ENCODE data around the gene CRB3.
"Not testable (repeated sequence)": the region's sequence is repeated elsewhere in the genome, so short reads cannot be mapped to it uniquely, and the experiment has no call there.

DNA sequence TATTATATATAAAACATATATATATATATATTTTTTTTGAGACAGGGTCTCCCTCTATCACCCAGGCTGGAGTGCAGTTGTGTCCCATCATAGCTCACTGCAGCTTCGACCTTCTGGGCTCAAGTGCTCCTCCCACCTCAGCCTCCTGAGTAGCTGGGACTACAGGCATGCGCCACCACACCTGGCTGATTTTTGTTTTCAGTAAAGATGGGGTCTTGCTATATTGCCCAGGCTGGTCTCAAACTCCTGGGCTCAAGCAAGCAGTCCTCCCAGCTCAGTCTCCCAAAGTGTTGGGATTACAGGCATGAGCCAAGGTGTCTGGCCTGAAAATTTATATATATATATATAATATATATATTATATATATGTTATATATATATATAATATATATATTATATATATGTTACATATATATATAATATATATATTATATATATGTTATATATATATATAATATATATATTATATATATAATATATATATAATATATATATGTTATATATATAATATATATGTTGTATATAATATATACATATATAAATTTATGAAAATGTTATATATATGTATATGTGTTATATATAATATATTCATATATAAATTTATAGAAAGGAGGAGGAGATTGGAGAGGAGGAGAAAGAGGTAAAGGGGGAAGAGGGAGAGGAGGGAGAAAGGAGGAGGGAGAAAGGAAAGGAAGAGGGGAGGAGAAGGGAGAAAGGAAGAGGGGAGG is 35.2 kb upstream of the CRB3 start:
- not testable (repeated sequence) for TF ChIP-seq EWSR1 (IDR thresholded peaks at IDR 0.05; ENCODE audit: borderline replicate concordance, low read depth, partially characterized antibody); EZH2 (IDR thresholded peaks at IDR 0.05; ENCODE audit: borderline replicate concordance, low read depth, low read length); ZNF431 (CRISPR knock-in tag; IDR thresholded peaks at IDR 0.05); ELK1 (CRISPR knock-in tag; IDR thresholded peaks at IDR 0.05); MED1 (CRISPR knock-in tag; IDR thresholded peaks at IDR 0.05; ENCODE audit: borderline replicate concordance); MEF2A (IDR thresholded peaks at IDR 0.05; ENCODE audit: control insufficient read depth, low read depth, low read length); SIN3A (IDR thresholded peaks at IDR 0.05; ENCODE audit: borderline replicate concordance in 2 of 2, control insufficient read depth in 1 of 2, low read depth in 2 of 2, low read length in 2 of 2); SMC3 (conservative IDR thresholded peaks at IDR 0.05; ENCODE audit: insufficient read depth, low read depth, low read length); POLR2AphosphoS5 (IDR thresholded peaks at IDR 0.05; ENCODE audit: control insufficient read depth, insufficient read depth, low read depth, low read length); CBX3 (IDR thresholded peaks at IDR 0.05; ENCODE audit: borderline replicate concordance in 1 of 2, low read length in 2 of 2); GTF3C2 (IDR thresholded peaks at IDR 0.05; ENCODE audit: borderline replicate concordance, extremely low read depth, insufficient read length)
- TF ChIP-seq, protein P1, sequence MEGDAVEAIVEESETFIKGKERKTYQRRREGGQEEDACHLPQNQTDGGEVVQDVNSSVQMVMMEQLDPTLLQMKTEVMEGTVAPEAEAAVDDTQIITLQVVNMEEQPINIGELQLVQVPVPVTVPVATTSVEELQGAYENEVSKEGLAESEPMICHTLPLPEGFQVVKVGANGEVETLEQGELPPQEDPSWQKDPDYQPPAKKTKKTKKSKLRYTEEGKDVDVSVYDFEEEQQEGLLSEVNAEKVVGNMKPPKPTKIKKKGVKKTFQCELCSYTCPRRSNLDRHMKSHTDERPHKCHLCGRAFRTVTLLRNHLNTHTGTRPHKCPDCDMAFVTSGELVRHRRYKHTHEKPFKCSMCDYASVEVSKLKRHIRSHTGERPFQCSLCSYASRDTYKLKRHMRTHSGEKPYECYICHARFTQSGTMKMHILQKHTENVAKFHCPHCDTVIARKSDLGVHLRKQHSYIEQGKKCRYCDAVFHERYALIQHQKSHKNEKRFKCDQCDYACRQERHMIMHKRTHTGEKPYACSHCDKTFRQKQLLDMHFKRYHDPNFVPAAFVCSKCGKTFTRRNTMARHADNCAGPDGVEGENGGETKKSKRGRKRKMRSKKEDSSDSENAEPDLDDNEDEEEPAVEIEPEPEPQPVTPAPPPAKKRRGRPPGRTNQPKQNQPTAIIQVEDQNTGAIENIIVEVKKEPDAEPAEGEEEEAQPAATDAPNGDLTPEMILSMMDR (IDR thresholded peaks at IDR 0.05 in 2 of 3, conservative IDR thresholded peaks at IDR 0.05 in 1 of 3; ENCODE audit: insufficient read depth in 2 of 3, low read depth in 1 of 3, low read length in 3 of 3), result not testable (repeated sequence)
- TF ChIP-seq, protein P2, sequence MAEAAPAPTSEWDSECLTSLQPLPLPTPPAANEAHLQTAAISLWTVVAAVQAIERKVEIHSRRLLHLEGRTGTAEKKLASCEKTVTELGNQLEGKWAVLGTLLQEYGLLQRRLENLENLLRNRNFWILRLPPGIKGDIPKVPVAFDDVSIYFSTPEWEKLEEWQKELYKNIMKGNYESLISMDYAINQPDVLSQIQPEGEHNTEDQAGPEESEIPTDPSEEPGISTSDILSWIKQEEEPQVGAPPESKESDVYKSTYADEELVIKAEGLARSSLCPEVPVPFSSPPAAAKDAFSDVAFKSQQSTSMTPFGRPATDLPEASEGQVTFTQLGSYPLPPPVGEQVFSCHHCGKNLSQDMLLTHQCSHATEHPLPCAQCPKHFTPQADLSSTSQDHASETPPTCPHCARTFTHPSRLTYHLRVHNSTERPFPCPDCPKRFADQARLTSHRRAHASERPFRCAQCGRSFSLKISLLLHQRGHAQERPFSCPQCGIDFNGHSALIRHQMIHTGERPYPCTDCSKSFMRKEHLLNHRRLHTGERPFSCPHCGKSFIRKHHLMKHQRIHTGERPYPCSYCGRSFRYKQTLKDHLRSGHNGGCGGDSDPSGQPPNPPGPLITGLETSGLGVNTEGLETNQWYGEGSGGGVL (CRISPR knock-in tag; IDR thresholded peaks at IDR 0.05), result not testable (repeated sequence)

All from K562 (cell line).